Measurements from ENCODE around the gene CLTB.
"Not testable (repeated sequence)": the region's sequence is repeated elsewhere in the genome, so short reads cannot be mapped to it uniquely, and the experiment has no call there.

Gene CLTB

GRCh38 chr5:176444742-176445141 lies 28.4 kb upstream of the CLTB start:
- no peak overlapping the region for H3K4me3 ChIP-seq (ENCODE audit: low read depth, low read length)
- TF ChIP-seq, protein P1, sequence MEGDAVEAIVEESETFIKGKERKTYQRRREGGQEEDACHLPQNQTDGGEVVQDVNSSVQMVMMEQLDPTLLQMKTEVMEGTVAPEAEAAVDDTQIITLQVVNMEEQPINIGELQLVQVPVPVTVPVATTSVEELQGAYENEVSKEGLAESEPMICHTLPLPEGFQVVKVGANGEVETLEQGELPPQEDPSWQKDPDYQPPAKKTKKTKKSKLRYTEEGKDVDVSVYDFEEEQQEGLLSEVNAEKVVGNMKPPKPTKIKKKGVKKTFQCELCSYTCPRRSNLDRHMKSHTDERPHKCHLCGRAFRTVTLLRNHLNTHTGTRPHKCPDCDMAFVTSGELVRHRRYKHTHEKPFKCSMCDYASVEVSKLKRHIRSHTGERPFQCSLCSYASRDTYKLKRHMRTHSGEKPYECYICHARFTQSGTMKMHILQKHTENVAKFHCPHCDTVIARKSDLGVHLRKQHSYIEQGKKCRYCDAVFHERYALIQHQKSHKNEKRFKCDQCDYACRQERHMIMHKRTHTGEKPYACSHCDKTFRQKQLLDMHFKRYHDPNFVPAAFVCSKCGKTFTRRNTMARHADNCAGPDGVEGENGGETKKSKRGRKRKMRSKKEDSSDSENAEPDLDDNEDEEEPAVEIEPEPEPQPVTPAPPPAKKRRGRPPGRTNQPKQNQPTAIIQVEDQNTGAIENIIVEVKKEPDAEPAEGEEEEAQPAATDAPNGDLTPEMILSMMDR (IDR thresholded peaks at IDR 0.05; ENCODE audit: insufficient read depth, low read length, missing control alignments) = no peak
- CTCF ChIA-PET = interaction anchor here (1.2 kb wide), 1 partner anchor 28 kb away, joined by 4 read pairs; the partner anchor contains the start of gene CLTB
- no peak for DNase-seq (ENCODE audit: low read depth, low spot score)
- POLR2A ChIA-PET = no interaction called here

DNA sequence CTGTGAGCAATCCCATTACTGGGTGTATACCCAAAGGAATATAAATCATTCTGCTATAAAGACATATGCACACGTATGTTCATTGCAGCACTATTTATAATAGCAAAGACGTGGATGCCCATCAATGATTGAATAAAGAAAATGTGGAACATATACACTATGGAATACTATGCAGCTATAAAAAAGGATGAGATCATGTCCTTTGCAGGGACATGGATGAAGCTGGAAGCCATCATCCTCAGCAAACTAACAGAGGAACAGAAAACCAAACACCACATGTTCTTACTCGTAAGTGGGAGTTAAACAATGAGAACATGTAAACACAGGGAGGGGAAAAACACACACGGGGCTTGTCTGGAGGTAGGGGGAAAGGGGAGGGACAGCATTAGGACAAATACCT lies 26.6 kb upstream of the CLTB start:
- H3K4me3 ChIP-seq (ENCODE audit: low read depth, low read length); DNase-seq (ENCODE audit: low read depth, low spot score); POLR2A ChIA-PET: not testable (repeated sequence)
- CTCF ChIA-PET = interaction anchor here (0.6 to 1.5 kb wide), 3 partner anchors 14 to 26 kb away, joined by 3 to 4 read pairs (median 3); no protein-coding TSS in a partner anchor

DNA sequence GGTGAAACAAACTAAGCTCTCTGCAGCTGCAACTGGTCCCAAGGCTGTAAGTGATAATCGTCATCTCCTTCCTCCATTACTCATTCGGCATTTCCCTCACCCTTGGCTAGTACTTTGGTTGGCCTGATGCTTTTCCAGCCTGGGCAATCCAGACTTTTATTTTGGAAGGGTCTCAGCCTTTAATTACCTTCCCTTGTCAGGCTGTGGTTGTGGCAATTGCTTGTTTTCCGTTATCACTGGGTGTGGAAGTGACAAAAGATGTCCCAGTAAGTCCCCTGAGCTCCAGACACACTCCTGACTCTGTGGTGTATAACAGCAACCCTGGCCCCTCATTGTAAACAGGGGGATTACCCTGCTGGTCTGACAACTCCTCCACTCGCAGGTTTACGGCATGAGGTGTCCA lies 25.6 kb upstream of the CLTB start:
- CTCF ChIA-PET = interaction anchor here (1.1 to 4.7 kb wide), 3 partner anchors 7 to 25 kb away, joined by 3 to 25 read pairs (median 3); partner anchors contain the start of gene FAF2
- H3K4me3 ChIP-seq (ENCODE audit: low read depth, low read length) = no peak overlapping the region
- no peak for DNase-seq (ENCODE audit: low read depth, low spot score)

GRCh38 chr5:176440927-176441706 lies 24.8 kb upstream of the CLTB start:
- TF ChIP-seq, protein P1 (IDR thresholded peaks at IDR 0.05; ENCODE audit: insufficient read depth, low read length, missing control alignments) = no peak
- no peak overlapping the region for H3K4me3 ChIP-seq (ENCODE audit: low read depth, low read length)
- DNase-seq (ENCODE audit: low read depth, low spot score) = no peak
- ChIA-PET POLR2A (no interaction called here), CTCF (interaction anchor here (1.0 to 4.7 kb wide), 3 partner anchors 8 to 23 kb away, joined by 3 to 25 read pairs (median 3); partner anchors contain the start of gene FAF2)

More for the DNA sequence above, 25.6 kb upstream of the CLTB start:
- TF ChIP-seq, protein P1 (IDR thresholded peaks at IDR 0.05; ENCODE audit: insufficient read depth, low read length, missing control alignments) = no peak
- POLR2A ChIA-PET = no interaction called here

DNA sequence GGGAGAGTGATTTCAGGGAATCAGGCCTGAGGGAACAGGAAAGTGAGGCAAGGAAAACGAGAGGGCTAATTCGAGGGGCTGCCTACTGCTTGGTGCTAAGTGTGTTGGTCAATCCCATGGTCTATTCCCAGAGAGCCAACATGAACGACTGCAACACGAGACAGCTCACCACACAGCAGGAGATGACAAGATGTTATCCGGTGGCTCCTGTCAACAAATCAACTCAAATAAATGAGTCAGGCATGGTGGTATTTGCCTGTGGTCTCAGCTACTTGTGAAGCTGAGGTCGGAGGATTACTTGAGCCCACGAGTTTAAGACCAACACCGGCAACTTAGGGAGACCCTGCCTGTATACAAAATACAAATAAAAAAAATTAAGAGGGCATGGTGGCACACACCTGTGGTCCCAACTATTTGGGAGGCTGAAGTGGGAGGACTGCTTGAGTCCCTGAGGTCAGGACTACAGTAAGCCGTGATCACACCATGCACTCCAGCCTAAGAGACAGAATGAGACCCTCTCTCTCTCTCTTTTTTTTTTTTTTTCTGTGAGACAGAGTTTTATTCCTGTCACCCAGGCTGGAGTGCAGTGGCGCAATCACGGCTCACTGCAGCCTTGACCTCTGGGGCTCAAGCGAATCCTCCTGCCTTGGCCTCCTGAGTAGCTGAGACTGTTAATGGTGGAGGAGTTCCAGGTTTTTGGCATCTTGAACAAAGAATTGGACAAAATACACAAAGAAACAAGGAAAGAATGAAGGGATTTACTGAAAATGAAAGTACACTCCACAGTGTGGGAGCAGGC lies 22.8 kb upstream of the CLTB start:
- TF ChIP-seq, protein P1 (IDR thresholded peaks at IDR 0.05; ENCODE audit: insufficient read depth, low read length, missing control alignments) = no peak
- POLR2A ChIA-PET = interaction anchor here (0.9 kb wide), 1 partner anchor 8 kb away, joined by 3 read pairs; no protein-coding TSS in a partner anchor
- CTCF ChIA-PET = interaction anchor here (1.0 to 4.7 kb wide), 2 partner anchors 10 to 22 kb away, joined by 3 to 25 read pairs; partner anchors contain the start of genes CLTB and FAF2
- DNase-seq (ENCODE audit: low read depth, low spot score) = peak; percentile 52
- no peak overlapping the region for H3K4me3 ChIP-seq (ENCODE audit: low read depth, low read length)

GRCh38 chr5:176436656-176437055 lies 20.3 kb upstream of the CLTB start:
- H3K4me3 ChIP-seq (ENCODE audit: low read depth, low read length) = peak overlapping the region; percentile 13; the same call in 1 of the 2 replicates
- TF ChIP-seq, protein P1 (IDR thresholded peaks at IDR 0.05; ENCODE audit: insufficient read depth, low read length, missing control alignments) = no peak
- ChIA-PET CTCF (interaction anchor here (0.6 to 1.0 kb wide), 2 partner anchors 12 to 40 kb away, joined by 3 to 7 read pairs; partner anchors contain the start of gene FAF2), POLR2A (no interaction called here)
- no peak for DNase-seq (ENCODE audit: low read depth, low spot score)

All from AG04449 (cell line).